ENCODE data around the gene NELL1.

Gene NELL1

GRCh38 chr11:20937826-20938225, 268.4 kb downstream of the NELL1 start:
- Histone ChIP-seq H3K9me3 (ENCODE audit: control insufficient read depth in 2 of 2, low read length in 2 of 2) (no peaks in the 10 kb centered on the region), H3K9ac (ENCODE audit: low read length in 2 of 2) (no peak overlapping the region), H3K27me3 (ENCODE audit: control insufficient read depth in 1 of 2, insufficient read depth in 2 of 2, low read length in 2 of 2) (peaks cover 0 to 2% of the 10 kb centered on the region in 2 donors), H3K36me3 (ENCODE audit: control insufficient read depth in 2 of 2, insufficient read depth in 2 of 2, low read length in 2 of 2) (no peaks in the 10 kb centered on the region), H3K4me1 (ENCODE audit: control insufficient read depth, insufficient read depth, low read length) (no peaks in the 10 kb centered on the region), H3K4me3 (ENCODE audit: low read length in 2 of 2) (no peak overlapping the region), H3K27ac (ENCODE audit: low read length) (no peak overlapping the region)

- Histone ChIP-seq H3K9me3 (ENCODE audit: control insufficient read depth in 2 of 2, low read length in 2 of 2) (no peaks in the 10 kb centered on the region), H3K9ac (ENCODE audit: low read length in 2 of 2) (no peak overlapping the region), H3K27ac (ENCODE audit: low read length) (no peak overlapping the region), H3K36me3 (ENCODE audit: control insufficient read depth in 2 of 2, insufficient read depth in 2 of 2, low read length in 2 of 2) (no peaks in the 10 kb centered on the region), H3K4me3 (ENCODE audit: low read length in 2 of 2) (no peak overlapping the region), H3K4me1 (ENCODE audit: control insufficient read depth, insufficient read depth, low read length) (no peaks in the 10 kb centered on the region), H3K27me3 (ENCODE audit: control insufficient read depth in 1 of 2, insufficient read depth in 2 of 2, low read length in 2 of 2) (no peaks in the 10 kb centered on the region)
Measured at GRCh38 chr11:20949585-20949984, 280.2 kb downstream of the NELL1 start.

- H3K9ac ChIP-seq (ENCODE audit: low read length in 2 of 2): no peak overlapping the region
Measured at GRCh38 chr11:20962581-20962980, 293.2 kb downstream of the NELL1 start.

GRCh38 chr11:20963596-20963995, 294.2 kb downstream of the NELL1 start:
- Histone ChIP-seq H3K9ac (ENCODE audit: low read length in 2 of 2) (no peak overlapping the region), H3K9me3 (ENCODE audit: control insufficient read depth in 2 of 2, low read length in 2 of 2) (no peaks in the 10 kb centered on the region), H3K36me3 (ENCODE audit: control insufficient read depth in 2 of 2, insufficient read depth in 2 of 2, low read length in 2 of 2) (no peaks in the 10 kb centered on the region), H3K4me3 (ENCODE audit: low read length in 2 of 2) (no peak overlapping the region), H3K27ac (ENCODE audit: low read length) (no peak overlapping the region), H3K4me1 (ENCODE audit: control insufficient read depth, insufficient read depth, low read length) (no peaks in the 10 kb centered on the region), H3K27me3 (ENCODE audit: control insufficient read depth in 1 of 2, insufficient read depth in 2 of 2, low read length in 2 of 2) (no peaks in the 10 kb centered on the region)

More at GRCh38 chr11:20962581-20962980, 293.2 kb downstream of the NELL1 start:
- no peaks in the 10 kb centered on the region for H3K4me1 ChIP-seq (ENCODE audit: control insufficient read depth, insufficient read depth, low read length)
- no peaks in the 10 kb centered on the region for H3K27me3 ChIP-seq (ENCODE audit: control insufficient read depth in 1 of 2, insufficient read depth in 2 of 2, low read length in 2 of 2)
- H3K9me3 ChIP-seq (ENCODE audit: control insufficient read depth in 2 of 2, low read length in 2 of 2): no peaks in the 10 kb centered on the region
- H3K36me3 ChIP-seq (ENCODE audit: control insufficient read depth in 2 of 2, insufficient read depth in 2 of 2, low read length in 2 of 2): no peaks in the 10 kb centered on the region
- no peak overlapping the region for H3K4me3 ChIP-seq (ENCODE audit: low read length in 2 of 2)
- H3K27ac ChIP-seq (ENCODE audit: low read length): no peak overlapping the region

GRCh38 chr11:20964985-20965384, 295.6 kb downstream of the NELL1 start:
- Histone ChIP-seq H3K27ac (ENCODE audit: low read length) (no peak overlapping the region), H3K9ac (ENCODE audit: low read length in 2 of 2) (no peak overlapping the region), H3K4me1 (ENCODE audit: control insufficient read depth, insufficient read depth, low read length) (no peaks in the 10 kb centered on the region), H3K36me3 (ENCODE audit: control insufficient read depth in 2 of 2, insufficient read depth in 2 of 2, low read length in 2 of 2) (no peaks in the 10 kb centered on the region), H3K9me3 (ENCODE audit: control insufficient read depth in 2 of 2, low read length in 2 of 2) (no peaks in the 10 kb centered on the region), H3K4me3 (ENCODE audit: low read length in 2 of 2) (no peak overlapping the region), H3K27me3 (ENCODE audit: control insufficient read depth in 1 of 2, insufficient read depth in 2 of 2, low read length in 2 of 2) (no peaks in the 10 kb centered on the region)

GRCh38 chr11:20966489-20966888, 297.1 kb downstream of the NELL1 start:
- no peaks in the 10 kb centered on the region for H3K36me3 ChIP-seq (ENCODE audit: control insufficient read depth in 2 of 2, insufficient read depth in 2 of 2, low read length in 2 of 2)
- H3K4me1 ChIP-seq (ENCODE audit: control insufficient read depth, insufficient read depth, low read length): no peaks in the 10 kb centered on the region
- H3K9ac ChIP-seq (ENCODE audit: low read length in 2 of 2): no peak overlapping the region
- no peak overlapping the region for H3K4me3 ChIP-seq (ENCODE audit: low read length in 2 of 2)
- H3K27me3 ChIP-seq (ENCODE audit: control insufficient read depth in 1 of 2, insufficient read depth in 2 of 2, low read length in 2 of 2): no peaks in the 10 kb centered on the region
- H3K27ac ChIP-seq (ENCODE audit: low read length): no peak overlapping the region
- no peaks in the 10 kb centered on the region for H3K9me3 ChIP-seq (ENCODE audit: control insufficient read depth in 2 of 2, low read length in 2 of 2)

- Histone ChIP-seq H3K4me3 (ENCODE audit: low read length in 2 of 2) (no peak overlapping the region), H3K27ac (ENCODE audit: low read length) (no peak overlapping the region), H3K36me3 (ENCODE audit: control insufficient read depth in 2 of 2, insufficient read depth in 2 of 2, low read length in 2 of 2) (no peaks in the 10 kb centered on the region), H3K9ac (ENCODE audit: low read length in 2 of 2) (no peak overlapping the region), H3K9me3 (ENCODE audit: control insufficient read depth in 2 of 2, low read length in 2 of 2) (no peaks in the 10 kb centered on the region), H3K4me1 (ENCODE audit: control insufficient read depth, insufficient read depth, low read length) (no peaks in the 10 kb centered on the region), H3K27me3 (ENCODE audit: control insufficient read depth in 1 of 2, insufficient read depth in 2 of 2, low read length in 2 of 2) (no peaks in the 10 kb centered on the region)
Measured at GRCh38 chr11:20973940-20974559, 304.7 kb downstream of the NELL1 start.

- H3K9ac ChIP-seq (ENCODE audit: low read length in 2 of 2): no peak overlapping the region
- H3K36me3 ChIP-seq (ENCODE audit: control insufficient read depth in 2 of 2, insufficient read depth in 2 of 2, low read length in 2 of 2): no peaks in the 10 kb centered on the region
- H3K27me3 ChIP-seq (ENCODE audit: control insufficient read depth in 1 of 2, insufficient read depth in 2 of 2, low read length in 2 of 2): no peaks in the 10 kb centered on the region
- no peaks in the 10 kb centered on the region for H3K9me3 ChIP-seq (ENCODE audit: control insufficient read depth in 2 of 2, low read length in 2 of 2)
- no peak overlapping the region for H3K4me3 ChIP-seq (ENCODE audit: low read length in 2 of 2)
- H3K4me1 ChIP-seq (ENCODE audit: control insufficient read depth, insufficient read depth, low read length): no peaks in the 10 kb centered on the region
- no peak overlapping the region for H3K27ac ChIP-seq (ENCODE audit: low read length)
Measured at GRCh38 chr11:20980736-20981135, 311.4 kb downstream of the NELL1 start.

- Histone ChIP-seq H3K9me3 (ENCODE audit: control insufficient read depth in 2 of 2, low read length in 2 of 2) (no peaks in the 10 kb centered on the region), H3K27ac (ENCODE audit: low read length) (no peak overlapping the region), H3K27me3 (ENCODE audit: control insufficient read depth in 1 of 2, insufficient read depth in 2 of 2, low read length in 2 of 2) (no peaks in the 10 kb centered on the region), H3K4me1 (ENCODE audit: control insufficient read depth, insufficient read depth, low read length) (no peaks in the 10 kb centered on the region), H3K9ac (ENCODE audit: low read length in 2 of 2) (no peak overlapping the region), H3K4me3 (ENCODE audit: low read length in 2 of 2) (no peak overlapping the region), H3K36me3 (ENCODE audit: control insufficient read depth in 2 of 2, insufficient read depth in 2 of 2, low read length in 2 of 2) (no peaks in the 10 kb centered on the region)
Measured at GRCh38 chr11:20990447-20990846, 321.1 kb downstream of the NELL1 start.

- Histone ChIP-seq H3K36me3 (ENCODE audit: control insufficient read depth in 2 of 2, insufficient read depth in 2 of 2, low read length in 2 of 2) (no peaks in the 10 kb centered on the region), H3K9me3 (ENCODE audit: control insufficient read depth in 2 of 2, low read length in 2 of 2) (no peaks in the 10 kb centered on the region), H3K27ac (ENCODE audit: low read length) (no peak overlapping the region), H3K27me3 (ENCODE audit: control insufficient read depth in 1 of 2, insufficient read depth in 2 of 2, low read length in 2 of 2) (no peaks in the 10 kb centered on the region), H3K4me3 (ENCODE audit: low read length in 2 of 2) (no peak overlapping the region), H3K4me1 (ENCODE audit: control insufficient read depth, insufficient read depth, low read length) (no peaks in the 10 kb centered on the region), H3K9ac (ENCODE audit: low read length in 2 of 2) (no peak overlapping the region)
Measured at GRCh38 chr11:20991471-20991870, 322.1 kb downstream of the NELL1 start.

GRCh38 chr11:21007297-21007696, 337.9 kb downstream of the NELL1 start:
- H3K27ac ChIP-seq (ENCODE audit: low read length): no peak overlapping the region

More at GRCh38 chr11:21007297-21007696, 337.9 kb downstream of the NELL1 start:
- no peaks in the 10 kb centered on the region for H3K36me3 ChIP-seq (ENCODE audit: control insufficient read depth in 2 of 2, insufficient read depth in 2 of 2, low read length in 2 of 2)
- no peaks in the 10 kb centered on the region for H3K27me3 ChIP-seq (ENCODE audit: control insufficient read depth in 1 of 2, insufficient read depth in 2 of 2, low read length in 2 of 2)
- H3K9me3 ChIP-seq (ENCODE audit: control insufficient read depth in 2 of 2, low read length in 2 of 2): no peaks in the 10 kb centered on the region
- H3K9ac ChIP-seq (ENCODE audit: low read length in 2 of 2): no peak overlapping the region
- no peak overlapping the region for H3K4me3 ChIP-seq (ENCODE audit: low read length in 2 of 2)
- no peaks in the 10 kb centered on the region for H3K4me1 ChIP-seq (ENCODE audit: control insufficient read depth, insufficient read depth, low read length)
